Amniotic epithelial cell (primary cell): Measurements from ENCODE around the gene WFDC1.

ENCODE experiments used
- DNase-seq: peaks from one replicate; pipeline ENCODE4 v3.0.0-alpha.2; 2010; ENCODE audit warnings: low read depth

Gene WFDC1

GRCh38 chr16:84294531-84295142, at the start of gene WFDC1:
WFDC1 (plus strand) TSS chr16:84294878; CDS start chr16:84294972, 94 bp downstream.
- DNase-seq, result no peak

GRCh38 chr16:84245956-84246678, 48.6 kb upstream of the WFDC1 start:
- DNase-seq, result no peak

GRCh38 chr16:84246679-84247077, 48.0 kb upstream of the WFDC1 start:
- no peak for DNase-seq

GRCh38 chr16:84247331-84247730, 47.3 kb upstream of the WFDC1 start:
- DNase-seq, result no peak

GRCh38 chr16:84247844-84248243, 46.8 kb upstream of the WFDC1 start:
- peak; percentile 4 for DNase-seq

GRCh38 chr16:84252184-84252583, 42.5 kb upstream of the WFDC1 start:
- DNase-seq, result no peak

GRCh38 chr16:84253173-84253572, 41.5 kb upstream of the WFDC1 start:
- no peak for DNase-seq

GRCh38 chr16:84254062-84254461, 40.6 kb upstream of the WFDC1 start:
- peak; percentile 18 for DNase-seq

GRCh38 chr16:84255050-84255810, 39.4 kb upstream of the WFDC1 start:
- DNase-seq, result no peak

GRCh38 chr16:84258266-84258665, 36.4 kb upstream of the WFDC1 start:
- no peak for DNase-seq

GRCh38 chr16:84259691-84260090, 35.0 kb upstream of the WFDC1 start:
- no peak for DNase-seq

- DNase-seq, result no peak
Measured at GRCh38 chr16:84260766-84261554, 33.7 kb upstream of the WFDC1 start.

GRCh38 chr16:84262031-84262430, 32.6 kb upstream of the WFDC1 start:
- DNase-seq, result no peak

- no peak for DNase-seq
Measured at GRCh38 chr16:84262939-84263338, 31.7 kb upstream of the WFDC1 start.

GRCh38 chr16:84266451-84266850, 28.2 kb upstream of the WFDC1 start:
- peak; percentile 78 for DNase-seq

GRCh38 chr16:84267380-84267779, 27.3 kb upstream of the WFDC1 start:
- DNase-seq, result no peak

- DNase-seq, result no peak
Measured at GRCh38 chr16:84268291-84269040, 26.2 kb upstream of the WFDC1 start.

- DNase-seq, result no peak
Measured at GRCh38 chr16:84270071-84270470, 24.6 kb upstream of the WFDC1 start.

- no peak for DNase-seq
Measured at GRCh38 chr16:84270531-84270930, 24.1 kb upstream of the WFDC1 start.

GRCh38 chr16:84271037-84271436, 23.6 kb upstream of the WFDC1 start:
- no peak for DNase-seq

- no peak for DNase-seq
Measured at GRCh38 chr16:84271866-84272265, 22.8 kb upstream of the WFDC1 start.
